Left kidney (tissue), 2 donors: ENCODE results near the gene CNDP1. TPM values are rescaled to one million over a fixed set of nuclear protein-coding genes. Genes with fewer than 3 reads are reported as not detected.
A peak's percentile ranks its signal among the peaks of the same experiment; 100 is the strongest.

ENCODE experiments used
- DNase-seq: peaks from one replicate; pipeline ENCODE4 v3.0.0-alpha.2; 2013
- polyA plus RNA-seq: library from polyadenylated mRNA; unstranded; fragments of 120-200 nt; gene quantifications from one replicate; pipeline ENCODE4 v1.2.1, GENCODE V29; 2013; ENCODE audit not compliant: insufficient read length

CNDP1 gene
- polyA plus RNA-seq, 1 donor = 1.6 TPM

- DNase-seq = no peak
These were observed 48.3 kb downstream of the CNDP1 start for GRCh38 chr18:74582642-74583041.

GRCh38 chr18:74587441-74587840, 53.1 kb downstream of the CNDP1 start:
- no peak for DNase-seq

DNA sequence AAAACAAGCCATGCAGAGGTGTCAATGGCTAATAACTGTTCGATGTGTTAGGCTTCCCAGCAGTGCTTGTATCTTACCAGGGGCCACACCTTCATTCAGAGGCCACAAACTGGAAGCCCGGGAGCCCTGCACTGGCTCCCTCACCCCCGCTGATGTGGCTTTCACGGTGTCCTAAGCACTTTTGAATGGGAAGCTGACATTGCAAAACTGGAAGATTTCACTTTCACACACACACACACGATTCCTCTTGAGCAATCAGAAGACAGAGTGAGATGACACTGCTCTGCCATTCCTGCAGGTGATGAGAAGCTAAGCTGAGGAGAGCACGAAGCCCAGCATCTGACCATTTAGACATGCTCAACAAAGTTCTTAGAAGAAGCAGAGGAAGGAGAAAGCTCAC, 54.7 kb downstream of the CNDP1 start:
- DNase-seq = no peak

- DNase-seq = no peak
These were observed 55.5 kb downstream of the CNDP1 start for GRCh38 chr18:74589811-74590210.

DNA sequence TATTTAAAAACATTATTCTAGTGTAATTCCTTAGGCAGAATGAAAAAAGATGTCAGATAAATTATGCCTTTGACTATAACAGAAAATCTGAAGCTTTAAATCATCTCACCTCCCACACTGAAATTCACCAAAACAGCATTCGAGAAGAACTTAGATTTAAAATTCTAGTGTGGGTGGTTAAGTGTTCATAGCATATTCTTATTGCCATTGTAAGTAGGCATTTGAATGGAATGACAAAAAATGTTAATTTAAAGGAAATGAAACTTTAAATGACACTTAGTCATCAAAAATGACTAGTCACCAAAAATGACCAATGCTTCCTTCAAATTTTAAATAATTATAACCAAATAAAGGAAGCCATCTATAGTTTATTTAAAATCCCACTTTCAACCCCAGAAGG, 56.4 kb downstream of the CNDP1 start:
- DNase-seq = no peak

- DNase-seq = no peak
These were observed 61.1 kb downstream of the CNDP1 start for GRCh38 chr18:74595431-74595830.

GRCh38 chr18:74597034-74597661, 62.8 kb downstream of the CNDP1 start:
- peak; percentile 75 for DNase-seq

GRCh38 chr18:74597662-74598349, 63.5 kb downstream of the CNDP1 start, which contains the start of gene ZNF407:
ZNF407 (plus strand) TSS chr18:74597870; CDS start chr18:74631020, 33,150 bp downstream.
- peak; percentile 95 for DNase-seq

- DNase-seq = peak; percentile 57
These were observed 64.2 kb downstream of the CNDP1 start for GRCh38 chr18:74598350-74599001.

GRCh38 chr18:74604361-74604760, 70.1 kb downstream of the CNDP1 start:
- no peak for DNase-seq

- DNase-seq = no peak
These were observed 70.5 kb downstream of the CNDP1 start for GRCh38 chr18:74604774-74605173.

GRCh38 chr18:74608681-74609080, 74.4 kb downstream of the CNDP1 start:
- DNase-seq = no peak

DNA sequence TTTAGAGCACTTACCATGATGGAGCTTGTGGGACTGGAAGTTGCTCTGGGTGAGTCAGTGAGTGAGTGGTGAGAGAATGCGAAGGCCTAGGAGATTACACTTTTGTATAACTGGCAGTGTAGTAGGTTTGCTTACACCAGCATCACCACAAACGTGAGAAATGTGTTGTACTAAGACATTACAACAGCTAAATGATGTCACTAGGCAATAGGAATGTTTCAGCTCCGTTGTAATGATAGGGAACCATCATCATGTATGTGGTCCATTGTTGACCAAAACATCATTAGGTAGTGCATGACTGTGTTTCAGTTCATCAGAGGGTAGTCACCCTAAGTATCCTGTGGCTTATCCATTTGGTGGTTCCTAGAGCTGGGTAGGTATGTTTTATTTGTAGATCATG, 75.2 kb downstream of the CNDP1 start:
- DNase-seq = no peak

DNA sequence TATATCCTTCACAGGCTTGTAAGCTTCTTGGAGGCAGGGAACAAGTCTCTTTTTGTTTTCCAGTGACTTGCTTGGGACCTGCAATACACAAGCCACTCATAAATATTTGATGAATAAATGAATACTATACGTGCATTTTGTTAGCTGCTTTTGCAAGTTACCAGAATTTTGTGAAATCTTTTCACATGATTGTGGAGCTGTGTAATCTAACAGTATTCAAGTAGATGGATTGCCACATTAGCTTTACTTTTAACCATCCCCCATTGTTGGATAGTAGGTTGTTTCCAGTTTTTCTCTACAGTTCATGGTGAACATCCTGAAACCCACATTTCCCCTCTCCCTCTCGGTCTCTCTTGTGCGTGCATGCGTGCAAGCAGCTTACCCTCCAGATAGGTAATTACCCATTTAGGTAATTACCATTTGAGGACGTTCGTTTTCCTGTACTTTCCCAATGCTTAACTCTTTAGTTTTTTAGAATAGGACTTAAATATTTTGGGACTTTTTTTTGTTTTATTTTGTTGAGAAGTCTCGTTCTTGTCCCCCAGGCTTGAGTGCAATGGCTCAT, 75.8 kb downstream of the CNDP1 start:
- DNase-seq = no peak

- DNase-seq = no peak
These were observed 76.6 kb downstream of the CNDP1 start for GRCh38 chr18:74610860-74611259.

DNA sequence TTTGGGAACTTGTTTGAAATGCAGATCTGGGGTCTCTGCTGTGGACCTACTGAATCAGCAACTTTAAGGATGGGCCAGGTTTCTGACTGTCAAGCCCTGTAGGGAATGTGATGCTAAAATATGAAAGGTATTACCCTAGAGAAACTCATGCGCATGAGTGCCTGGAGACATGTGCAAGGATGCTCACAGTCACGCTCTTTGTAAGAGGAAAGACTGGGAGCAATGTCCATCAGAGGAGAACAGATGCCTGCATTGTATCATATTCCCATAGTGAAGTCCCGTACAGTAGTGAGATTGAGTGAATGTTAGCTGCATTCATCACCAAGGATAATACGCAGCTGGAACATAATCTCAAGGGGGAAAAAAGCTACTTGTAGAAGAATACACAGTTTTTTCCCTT, 77.5 kb downstream of the CNDP1 start:
- DNase-seq = no peak

GRCh38 chr18:74613381-74613780, 79.1 kb downstream of the CNDP1 start:
- no peak for DNase-seq

- DNase-seq = no peak
These were observed 82.2 kb downstream of the CNDP1 start for GRCh38 chr18:74616494-74616893.

- DNase-seq = no peak
These were observed 83.2 kb downstream of the CNDP1 start for GRCh38 chr18:74617486-74617885.

DNA sequence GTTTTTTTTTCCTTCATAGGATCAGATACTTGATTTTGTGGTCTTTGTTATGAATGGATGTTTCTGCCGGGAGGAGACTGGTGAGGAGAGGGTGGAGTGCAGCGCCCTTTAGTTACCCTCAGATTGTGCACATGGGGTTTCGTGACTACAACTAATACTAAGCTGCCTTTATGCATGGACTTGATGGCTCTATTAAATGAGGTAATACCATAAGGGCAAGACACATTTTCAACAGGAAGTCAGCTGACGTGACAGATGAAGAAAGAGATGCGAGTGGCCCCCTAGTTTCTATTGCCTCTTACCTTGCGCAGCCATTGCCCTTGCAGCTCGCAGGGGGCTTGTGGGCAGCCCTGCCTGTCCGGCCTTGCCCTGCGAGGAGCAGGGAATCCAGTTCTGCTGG, 87.8 kb downstream of the CNDP1 start:
- DNase-seq = no peak

GRCh38 chr18:74623047-74623816, 88.9 kb downstream of the CNDP1 start:
- no peak for DNase-seq

- no peak for DNase-seq
These were observed 90.2 kb downstream of the CNDP1 start for GRCh38 chr18:74624466-74624865.
